Measurements from ENCODE around the gene POLRMT.

Gene POLRMT

DNA sequence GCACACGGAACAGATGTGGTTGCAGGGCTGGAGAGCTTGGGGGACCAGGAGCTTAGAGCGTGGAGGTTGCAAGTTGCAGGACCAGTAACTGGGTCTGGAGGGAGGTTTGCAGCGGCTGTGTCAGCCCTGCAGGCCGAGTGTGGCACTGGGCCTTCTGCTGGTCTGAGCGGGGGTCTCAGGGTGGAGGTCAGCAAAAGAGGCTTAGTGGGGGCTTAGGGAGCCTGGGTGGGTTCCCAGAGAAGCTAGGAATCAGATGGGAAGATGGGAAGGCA lies 49.4 kb downstream of the POLRMT start:
- Histone ChIP-seq H3K4me1 (ENCODE audit: control insufficient read depth in 1 of 2, insufficient read depth in 2 of 2, low read length in 2 of 2) (no peaks in the 10 kb centered on the region), H3K36me3 (ENCODE audit: control insufficient read depth in 1 of 2, insufficient read depth in 2 of 2, low read length in 2 of 2) (peaks cover 0 to 26% of the 10 kb centered on the region in 2 donors), H3K4me3 (ENCODE audit: low read depth in 1 of 2, low read length in 2 of 2) (no peak overlapping the region), H3K27me3 (ENCODE audit: control insufficient read depth in 1 of 2, insufficient read depth in 2 of 2, low read length in 2 of 2) (peaks cover 10% of the 10 kb centered on the region in 2 donors), H3K27ac (ENCODE audit: low read depth, low read length) (no peak overlapping the region), H3K9me3 (ENCODE audit: control insufficient read depth in 1 of 2, low read length in 2 of 2) (no peaks in the 10 kb centered on the region), H3K9ac (ENCODE audit: low read depth in 1 of 2, low read length in 2 of 2) (no peak overlapping the region)

DNA sequence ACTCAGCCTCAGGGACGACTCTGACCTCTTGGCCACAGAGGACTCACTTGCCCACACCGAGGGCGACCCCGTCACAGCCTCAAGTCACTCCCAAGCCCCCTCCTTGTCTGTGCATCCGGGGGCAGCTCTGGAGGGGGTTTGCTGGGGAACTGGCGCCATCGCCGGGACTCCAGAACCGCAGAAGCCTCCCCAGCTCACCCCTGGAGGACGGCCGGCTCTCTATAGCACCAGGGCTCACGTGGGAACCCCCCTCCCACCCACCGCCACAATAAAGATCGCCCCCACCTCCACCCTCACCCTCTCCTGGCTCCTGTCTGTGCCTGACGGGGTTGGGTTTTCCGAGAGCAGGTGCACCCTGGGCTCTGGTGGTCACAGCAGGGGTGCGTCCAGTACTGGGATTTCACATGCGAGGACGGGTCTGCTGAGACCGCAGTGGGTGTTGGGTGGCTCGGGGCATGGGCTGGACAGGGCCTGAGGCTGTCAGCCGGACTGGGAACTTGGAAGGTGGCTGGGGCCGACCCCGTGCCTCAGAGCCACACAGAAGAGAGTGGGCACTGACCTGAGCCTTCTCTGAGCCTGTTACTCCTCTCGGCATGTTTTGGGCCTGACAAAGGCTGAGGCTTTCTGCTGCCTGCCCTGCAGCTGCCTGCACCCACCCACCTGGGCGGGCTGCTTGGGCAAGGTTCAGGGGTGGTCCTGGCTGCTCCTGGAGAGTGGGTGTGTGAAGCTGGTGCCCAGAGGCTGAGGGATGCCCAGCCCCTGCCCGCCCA lies 50.0 kb downstream of the POLRMT start:
- Histone ChIP-seq H3K4me3 (ENCODE audit: low read depth in 1 of 2, low read length in 2 of 2) (no peak overlapping the region), H3K36me3 (ENCODE audit: control insufficient read depth in 1 of 2, insufficient read depth in 2 of 2, low read length in 2 of 2) (peaks cover 0 to 26% of the 10 kb centered on the region in 2 donors), H3K4me1 (ENCODE audit: control insufficient read depth in 1 of 2, insufficient read depth in 2 of 2, low read length in 2 of 2) (no peaks in the 10 kb centered on the region), H3K9ac (ENCODE audit: low read depth in 1 of 2, low read length in 2 of 2) (no peak overlapping the region), H3K9me3 (ENCODE audit: control insufficient read depth in 1 of 2, low read length in 2 of 2) (no peaks in the 10 kb centered on the region), H3K27me3 (ENCODE audit: control insufficient read depth in 1 of 2, insufficient read depth in 2 of 2, low read length in 2 of 2) (peaks cover 4 to 5% of the 10 kb centered on the region in 2 donors), H3K27ac (ENCODE audit: low read depth, low read length) (no peak overlapping the region)

DNA sequence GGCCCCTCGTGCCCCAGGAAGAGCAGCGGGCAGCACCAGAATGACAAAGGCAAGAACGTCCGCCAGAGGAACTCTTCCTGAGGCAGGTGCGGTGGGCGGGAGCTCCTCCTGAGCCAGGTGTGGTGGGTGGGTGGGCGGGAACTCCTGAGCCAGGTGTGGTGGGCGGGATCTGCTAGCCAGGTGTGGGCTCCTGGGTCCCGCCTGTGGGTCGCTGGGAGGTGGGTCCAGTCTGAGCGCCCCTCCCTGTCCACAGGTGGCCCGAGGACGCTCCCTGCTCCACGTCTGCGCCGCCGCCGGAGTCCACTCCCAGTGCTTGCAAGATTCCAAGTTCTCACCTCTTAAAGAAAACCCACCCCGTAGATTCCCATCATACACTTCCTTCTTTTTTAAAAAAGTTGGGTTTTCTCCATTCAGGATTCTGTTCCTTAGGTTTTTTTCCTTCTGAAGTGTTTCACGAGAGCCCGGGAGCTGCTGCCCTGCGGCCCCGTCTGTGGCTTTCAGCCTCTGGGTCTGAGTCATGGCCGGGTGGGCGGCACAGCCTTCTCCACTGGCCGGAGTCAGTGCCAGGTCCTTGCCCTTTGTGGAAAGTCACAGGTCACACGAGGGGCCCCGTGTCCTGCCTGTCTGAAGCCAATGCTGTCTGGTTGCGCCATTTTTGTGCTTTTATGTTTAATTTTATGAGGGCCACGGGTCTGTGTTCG lies 50.7 kb downstream of the POLRMT start:
- Histone ChIP-seq H3K4me1 (ENCODE audit: control insufficient read depth in 1 of 2, insufficient read depth in 2 of 2, low read length in 2 of 2) (no peaks in the 10 kb centered on the region), H3K9me3 (ENCODE audit: control insufficient read depth in 1 of 2, low read length in 2 of 2) (no peaks in the 10 kb centered on the region), H3K9ac (ENCODE audit: low read depth in 1 of 2, low read length in 2 of 2) (no peak overlapping the region), H3K27me3 (ENCODE audit: control insufficient read depth in 1 of 2, insufficient read depth in 2 of 2, low read length in 2 of 2) (no peaks in the 10 kb centered on the region), H3K4me3 (ENCODE audit: low read depth in 1 of 2, low read length in 2 of 2) (no peak overlapping the region), H3K36me3 (ENCODE audit: control insufficient read depth in 1 of 2, insufficient read depth in 2 of 2, low read length in 2 of 2) (peaks cover 0 to 26% of the 10 kb centered on the region in 2 donors), H3K27ac (ENCODE audit: low read depth, low read length) (no peak overlapping the region)

DNA sequence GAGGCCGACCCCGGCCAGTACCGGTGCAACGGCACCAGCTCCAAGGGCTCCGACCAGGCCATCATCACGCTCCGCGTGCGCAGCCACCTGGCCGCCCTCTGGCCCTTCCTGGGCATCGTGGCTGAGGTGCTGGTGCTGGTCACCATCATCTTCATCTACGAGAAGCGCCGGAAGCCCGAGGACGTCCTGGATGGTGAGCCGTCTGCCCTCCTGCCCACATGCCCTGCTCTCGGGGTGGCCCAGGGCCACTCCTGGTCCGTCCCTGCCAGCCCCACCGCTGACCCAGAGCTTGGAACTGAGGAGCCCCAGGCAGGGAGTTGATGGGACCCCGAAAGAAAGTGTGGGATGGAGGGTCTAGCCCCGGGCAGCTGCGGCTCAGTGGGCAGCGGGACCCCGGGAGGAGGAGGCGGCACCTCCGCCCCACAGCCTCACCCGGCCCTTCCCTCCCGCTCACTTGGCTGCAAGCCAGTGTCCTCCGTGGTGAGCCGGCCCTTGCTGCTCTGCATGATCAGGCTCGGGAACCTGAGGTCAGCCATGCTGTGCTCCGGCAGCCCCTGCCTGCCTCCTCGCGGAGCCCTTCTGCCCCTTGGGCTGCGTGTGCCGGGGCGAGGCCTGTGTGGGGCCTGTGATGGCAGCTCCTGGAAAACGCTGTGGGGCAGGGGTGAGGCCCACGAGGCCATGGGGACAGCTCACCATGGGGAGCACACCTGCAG lies 51.8 kb downstream of the POLRMT start:
- Histone ChIP-seq H3K9ac (ENCODE audit: low read depth in 1 of 2, low read length in 2 of 2) (no peak overlapping the region), H3K9me3 (ENCODE audit: control insufficient read depth in 1 of 2, low read length in 2 of 2) (no peaks in the 10 kb centered on the region), H3K36me3 (ENCODE audit: control insufficient read depth in 1 of 2, insufficient read depth in 2 of 2, low read length in 2 of 2) (peaks cover 0 to 30% of the 10 kb centered on the region in 2 donors), H3K27me3 (ENCODE audit: control insufficient read depth in 1 of 2, insufficient read depth in 2 of 2, low read length in 2 of 2) (no peaks in the 10 kb centered on the region), H3K4me3 (ENCODE audit: low read depth in 1 of 2, low read length in 2 of 2) (no peak overlapping the region), H3K27ac (ENCODE audit: low read depth, low read length) (no peak overlapping the region), H3K4me1 (ENCODE audit: control insufficient read depth in 1 of 2, insufficient read depth in 2 of 2, low read length in 2 of 2) (no peaks in the 10 kb centered on the region)

DNA sequence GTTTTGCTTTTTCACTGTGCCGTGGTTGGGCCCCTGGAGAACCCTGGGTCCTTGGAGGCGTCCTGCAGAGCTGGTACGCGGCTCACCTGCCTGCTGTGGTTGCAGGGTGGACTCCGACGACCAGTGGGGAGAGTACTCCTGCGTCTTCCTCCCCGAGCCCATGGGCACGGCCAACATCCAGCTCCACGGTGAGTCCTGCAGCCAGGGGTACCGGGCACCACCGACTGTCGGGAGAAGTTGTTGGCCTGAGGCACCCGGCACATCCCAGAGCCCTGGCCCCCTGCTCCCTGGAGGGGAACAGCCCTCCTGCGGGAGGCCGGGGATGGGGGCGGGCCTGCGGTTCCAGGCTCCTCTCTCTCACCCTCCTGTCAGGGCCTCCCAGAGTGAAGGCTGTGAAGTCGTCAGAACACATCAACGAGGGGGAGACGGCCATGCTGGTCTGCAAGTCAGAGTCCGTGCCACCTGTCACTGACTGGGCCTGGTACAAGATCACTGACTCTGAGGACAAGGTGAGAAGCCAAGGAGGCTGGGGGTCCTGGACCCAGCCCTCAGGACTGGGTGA lies 53.0 kb downstream of the POLRMT start:
- Histone ChIP-seq H3K4me1 (ENCODE audit: control insufficient read depth in 1 of 2, insufficient read depth in 2 of 2, low read length in 2 of 2) (peaks cover 6 to 8% of the 10 kb centered on the region in 2 donors), H3K27me3 (ENCODE audit: control insufficient read depth in 1 of 2, insufficient read depth in 2 of 2, low read length in 2 of 2) (no peaks in the 10 kb centered on the region), H3K27ac (ENCODE audit: low read depth, low read length) (no peak overlapping the region), H3K9ac (ENCODE audit: low read depth in 1 of 2, low read length in 2 of 2) (no peak overlapping the region), H3K36me3 (ENCODE audit: control insufficient read depth in 1 of 2, insufficient read depth in 2 of 2, low read length in 2 of 2) (peaks cover 0 to 30% of the 10 kb centered on the region in 2 donors), H3K4me3 (ENCODE audit: low read depth in 1 of 2, low read length in 2 of 2) (no peak overlapping the region), H3K9me3 (ENCODE audit: control insufficient read depth in 1 of 2, low read length in 2 of 2) (no peaks in the 10 kb centered on the region)

DNA sequence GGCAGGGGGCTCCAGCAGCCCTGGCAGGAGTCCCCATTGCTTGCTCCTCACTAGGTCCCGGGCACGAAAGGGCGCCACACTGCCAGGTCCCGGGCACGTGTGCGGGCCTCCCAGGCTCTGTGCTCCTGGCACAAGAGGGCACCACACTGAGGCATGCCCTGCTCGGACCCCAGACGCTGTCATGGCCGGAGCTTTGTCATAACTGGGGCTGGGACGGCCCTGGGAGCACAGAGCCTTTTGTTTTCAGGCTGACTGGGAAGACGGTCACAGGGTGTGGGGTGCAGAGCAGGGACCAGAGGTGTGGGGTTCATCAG lies 53.5 kb downstream of the POLRMT start:
- Histone ChIP-seq H3K27ac (ENCODE audit: low read depth, low read length) (no peak overlapping the region), H3K36me3 (ENCODE audit: control insufficient read depth in 1 of 2, insufficient read depth in 2 of 2, low read length in 2 of 2) (peaks cover 0 to 30% of the 10 kb centered on the region in 2 donors)

DNA sequence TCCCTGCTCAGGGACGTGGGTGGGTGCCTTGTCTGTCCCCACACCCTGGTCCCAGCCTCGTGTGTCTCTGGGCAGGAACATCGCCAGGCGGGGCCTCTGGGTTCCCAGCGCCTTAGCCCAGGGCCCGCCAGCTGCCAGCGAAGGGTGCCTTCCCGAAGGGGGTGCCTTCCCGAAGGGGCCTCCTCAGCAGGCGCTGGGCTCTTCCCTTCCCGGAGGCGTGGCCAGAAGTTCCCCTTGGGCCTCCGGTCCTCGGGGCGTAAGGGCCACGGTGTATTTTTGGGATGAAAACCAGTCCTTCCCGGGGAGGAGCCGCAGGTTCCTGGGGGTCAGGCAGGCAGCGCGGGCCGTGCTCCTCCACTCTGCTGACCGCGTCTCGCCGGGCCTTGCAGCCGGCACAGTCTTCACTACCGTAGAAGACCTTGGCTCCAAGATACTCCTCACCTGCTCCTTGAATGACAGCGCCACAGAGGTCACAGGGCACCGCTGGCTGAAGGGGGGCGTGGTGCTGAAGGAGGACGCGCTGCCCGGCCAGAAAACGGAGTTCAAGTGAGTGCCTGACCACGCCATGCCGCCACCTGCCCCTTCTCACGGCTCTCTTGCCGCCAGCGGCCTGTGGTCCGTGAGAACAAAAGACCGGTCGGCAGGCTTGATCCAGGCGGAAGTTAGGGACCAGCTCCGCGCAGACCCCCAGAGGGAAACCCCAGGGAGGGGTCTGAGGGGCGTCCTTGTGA lies 54.1 kb downstream of the POLRMT start:
- Histone ChIP-seq H3K27me3 (ENCODE audit: control insufficient read depth in 1 of 2, insufficient read depth in 2 of 2, low read length in 2 of 2) (no peaks in the 10 kb centered on the region), H3K36me3 (ENCODE audit: control insufficient read depth in 1 of 2, insufficient read depth in 2 of 2, low read length in 2 of 2) (peaks cover 0 to 30% of the 10 kb centered on the region in 2 donors), H3K4me3 (ENCODE audit: low read depth in 1 of 2, low read length in 2 of 2) (no peak overlapping the region), H3K9me3 (ENCODE audit: control insufficient read depth in 1 of 2, low read length in 2 of 2) (no peaks in the 10 kb centered on the region), H3K9ac (ENCODE audit: low read depth in 1 of 2, low read length in 2 of 2) (no peak overlapping the region), H3K4me1 (ENCODE audit: control insufficient read depth in 1 of 2, insufficient read depth in 2 of 2, low read length in 2 of 2) (peaks cover 14 to 17% of the 10 kb centered on the region in 2 donors), H3K27ac (ENCODE audit: low read depth, low read length) (no peak overlapping the region)

More for the DNA sequence above, 53.5 kb downstream of the POLRMT start:
- Histone ChIP-seq H3K27me3 (ENCODE audit: control insufficient read depth in 1 of 2, insufficient read depth in 2 of 2, low read length in 2 of 2) (no peaks in the 10 kb centered on the region), H3K9me3 (ENCODE audit: control insufficient read depth in 1 of 2, low read length in 2 of 2) (no peaks in the 10 kb centered on the region), H3K4me3 (ENCODE audit: low read depth in 1 of 2, low read length in 2 of 2) (no peak overlapping the region), H3K9ac (ENCODE audit: low read depth in 1 of 2, low read length in 2 of 2) (no peak overlapping the region), H3K4me1 (ENCODE audit: control insufficient read depth in 1 of 2, insufficient read depth in 2 of 2, low read length in 2 of 2) (peaks cover 11 to 14% of the 10 kb centered on the region in 2 donors)

DNA sequence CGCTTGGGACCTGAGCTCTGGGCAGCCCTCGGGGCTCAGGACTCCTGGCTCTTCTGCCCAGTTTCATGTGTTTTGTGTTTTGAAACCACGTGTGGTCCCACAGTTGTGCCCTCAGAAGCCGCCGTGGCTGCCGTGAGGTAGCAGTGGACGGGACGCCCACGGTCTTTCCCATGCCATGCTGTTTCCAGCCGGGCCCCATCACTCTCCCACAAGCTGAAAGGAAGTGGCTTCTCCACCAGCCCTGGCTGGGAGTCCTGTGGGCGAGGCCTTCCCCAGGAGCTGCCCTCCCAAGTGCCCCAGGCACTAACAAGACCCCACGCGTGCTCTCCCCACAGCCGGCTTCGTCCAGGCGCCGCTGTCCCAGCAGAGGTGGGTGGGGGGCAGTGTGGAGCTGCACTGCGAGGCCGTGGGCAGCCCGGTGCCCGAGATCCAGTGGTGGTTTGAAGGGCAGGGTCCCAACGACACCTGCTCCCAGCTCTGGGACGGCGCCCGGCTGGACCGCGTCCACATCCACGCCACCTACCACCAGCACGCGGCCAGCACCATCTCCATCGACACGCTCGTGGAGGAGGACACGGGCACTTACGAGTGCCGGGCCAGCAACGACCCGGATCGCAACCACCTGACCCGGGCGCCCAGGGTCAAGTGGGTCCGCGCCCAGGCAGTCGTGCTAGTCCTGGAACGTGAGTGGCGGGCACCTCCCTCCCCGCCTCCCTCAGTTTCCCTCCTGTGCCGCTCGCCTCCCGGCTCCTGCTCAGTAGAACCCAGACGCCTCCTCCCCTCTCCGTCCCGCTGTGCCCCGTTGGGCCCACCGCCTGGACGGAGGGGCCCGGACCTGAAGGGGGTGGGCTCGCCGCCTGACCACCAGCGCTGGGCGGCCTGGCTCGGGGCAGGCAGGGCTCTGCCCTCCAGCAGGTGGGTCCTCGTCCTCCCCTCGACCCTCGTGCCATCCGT lies 55.6 kb downstream of the POLRMT start:
- H3K9me3 ChIP-seq (ENCODE audit: control insufficient read depth in 1 of 2, low read length in 2 of 2): no peaks in the 10 kb centered on the region
- H3K27ac ChIP-seq (ENCODE audit: low read depth, low read length): no peak overlapping the region
- H3K36me3 ChIP-seq (ENCODE audit: control insufficient read depth in 1 of 2, insufficient read depth in 2 of 2, low read length in 2 of 2): peaks cover 0 to 26% of the 10 kb centered on the region in 2 donors
- H3K4me3 ChIP-seq (ENCODE audit: low read depth in 1 of 2, low read length in 2 of 2): no peak overlapping the region
- no peaks in the 10 kb centered on the region for H3K27me3 ChIP-seq (ENCODE audit: control insufficient read depth in 1 of 2, insufficient read depth in 2 of 2, low read length in 2 of 2)
- no peak overlapping the region for H3K9ac ChIP-seq (ENCODE audit: low read depth in 1 of 2, low read length in 2 of 2)
- peaks cover 14 to 26% of the 10 kb centered on the region in 2 donors for H3K4me1 ChIP-seq (ENCODE audit: control insufficient read depth in 1 of 2, insufficient read depth in 2 of 2, low read length in 2 of 2)

DNA sequence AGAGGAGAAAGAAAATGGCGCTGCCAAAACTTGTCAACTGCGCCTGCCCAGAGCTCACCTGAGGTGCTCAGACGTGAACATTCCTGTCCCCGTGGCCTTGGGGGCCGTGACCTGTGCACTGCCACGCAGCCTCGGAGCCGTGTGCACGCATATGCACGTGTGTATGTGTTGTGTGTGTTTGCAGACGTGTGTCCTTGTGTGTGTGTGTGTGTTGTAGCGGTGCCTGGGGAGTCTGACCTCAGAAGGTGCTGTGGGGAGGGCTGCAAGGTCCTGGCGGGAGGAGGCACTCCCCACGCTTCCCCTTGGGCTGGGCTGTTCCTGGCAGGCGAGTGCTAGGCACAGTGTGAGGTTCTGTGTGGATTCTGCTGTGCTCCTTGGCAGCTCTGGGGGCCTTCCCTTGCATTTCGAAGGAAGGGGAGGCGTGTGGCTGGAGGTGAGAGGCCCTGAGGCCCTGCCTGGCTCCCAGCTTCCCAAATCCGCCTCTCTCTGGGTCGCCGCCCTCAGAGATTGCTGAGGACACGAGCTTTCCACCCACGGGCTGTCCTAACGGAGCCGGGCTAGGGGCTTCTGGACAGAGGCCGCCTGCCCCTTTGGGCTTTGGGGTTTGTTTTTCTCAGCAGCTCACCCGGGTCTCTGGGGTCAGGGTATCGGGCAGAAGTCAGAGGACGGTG lies 56.4 kb downstream of the POLRMT start:
- Histone ChIP-seq H3K9me3 (ENCODE audit: control insufficient read depth in 1 of 2, low read length in 2 of 2) (no peaks in the 10 kb centered on the region), H3K27ac (ENCODE audit: low read depth, low read length) (no peak overlapping the region), H3K36me3 (ENCODE audit: control insufficient read depth in 1 of 2, insufficient read depth in 2 of 2, low read length in 2 of 2) (peaks cover 0 to 23% of the 10 kb centered on the region in 2 donors), H3K4me1 (ENCODE audit: control insufficient read depth in 1 of 2, insufficient read depth in 2 of 2, low read length in 2 of 2) (peaks cover 14 to 26% of the 10 kb centered on the region in 2 donors), H3K4me3 (ENCODE audit: low read depth in 1 of 2, low read length in 2 of 2) (no peak overlapping the region), H3K27me3 (ENCODE audit: control insufficient read depth in 1 of 2, insufficient read depth in 2 of 2, low read length in 2 of 2) (no peaks in the 10 kb centered on the region), H3K9ac (ENCODE audit: low read depth in 1 of 2, low read length in 2 of 2) (no peak overlapping the region)

Data from duodenal mucosa (tissue), 2 donors.